GM06990 (cell line): ENCODE measurements around the gene TRPM3.

ENCODE experiments used
- DNase-seq: peaks from one replicate; pipeline ENCODE4 v3.0.0-alpha.2; 2011; ENCODE audit not compliant: insufficient read length; ENCODE audit errors: extremely low read depth
- H3K27me3 ChIP-seq: replicated peaks from 2 replicates; pipeline ENCODE4 v1.6.0; 2011; ENCODE audit warnings: low read length; ENCODE audit not compliant: control insufficient read depth, insufficient read depth
- H3K36me3 ChIP-seq: 2 replicates; pipeline ENCODE4 v1.5.1; 2011; ENCODE audit warnings: low read length; ENCODE audit not compliant: control insufficient read depth, insufficient read depth
- H3K4me3 ChIP-seq: replicated peaks from 2 replicates; pipeline ENCODE4 v1.5.1; 2011; ENCODE audit warnings: low read depth, mild to moderate bottlenecking, control low read depth, low read length
- CTCF ChIP-seq: IDR thresholded peaks from 2 replicates; pipeline ENCODE4 v1.5.1; 2011; ENCODE audit warnings: low read length, control low read depth, mild to moderate bottlenecking, inconsistent platforms; ENCODE audit not compliant: insufficient read depth, poor library complexity, severe bottlenecking

TRPM3 gene

GRCh38 chr9:70535546-70536323 is 585.7 kb downstream of the TRPM3 start:
- TF ChIP-seq CTCF, result no peak
- no peak for DNase-seq
- H3K4me3 ChIP-seq, result no peak overlapping the region
- H3K36me3 ChIP-seq, result no peaks in the 10 kb centered on the region
- no peaks in the 10 kb centered on the region for H3K27me3 ChIP-seq

GRCh38 chr9:70534471-70534870 is 587.0 kb downstream of the TRPM3 start:
- no peak for TF ChIP-seq CTCF
- Histone ChIP-seq H3K27me3 (no peaks in the 10 kb centered on the region), H3K36me3 (no peaks in the 10 kb centered on the region), H3K4me3 (no peak overlapping the region)
- no peak for DNase-seq

GRCh38 chr9:70534061-70534460 is 587.4 kb downstream of the TRPM3 start:
- H3K36me3 ChIP-seq, result no peaks in the 10 kb centered on the region
- no peak overlapping the region for H3K4me3 ChIP-seq
- no peak for TF ChIP-seq CTCF
- no peak for DNase-seq
- H3K27me3 ChIP-seq, result no peaks in the 10 kb centered on the region

GRCh38 chr9:70533492-70533891 is 587.9 kb downstream of the TRPM3 start:
- no peak for DNase-seq
- Histone ChIP-seq H3K36me3 (no peaks in the 10 kb centered on the region), H3K27me3 (no peaks in the 10 kb centered on the region), H3K4me3 (no peak overlapping the region)
- no peak for TF ChIP-seq CTCF

GRCh38 chr9:70532716-70533115 is 588.7 kb downstream of the TRPM3 start:
- H3K27me3 ChIP-seq, result no peaks in the 10 kb centered on the region
- no peak overlapping the region for H3K4me3 ChIP-seq
- TF ChIP-seq CTCF, result no peak
- DNase-seq, result no peak
- H3K36me3 ChIP-seq, result no peaks in the 10 kb centered on the region
